GM12878 (cell line): ENCODE measurements around the gene VRTN.

Source experiments
- CTCF ChIP-seq, 3 experiments: IDR thresholded peaks in 2 of 3; conservative IDR thresholded peaks in 1 of 3; 2 replicates each; pipeline ENCODE4 v1.5.1; 2011; ENCODE audit warnings: low read depth in 3 of 3, low read length in 3 of 3, mild to moderate bottlenecking in 3 of 3, control low read depth in 2 of 3, moderate library complexity in 2 of 3, inconsistent platforms in 1 of 3, mixed read lengths in 1 of 3; ENCODE audit not compliant: control insufficient read depth in 2 of 3, insufficient read depth in 1 of 3; ENCODE audit errors: extremely low read depth in 1 of 3
- EZH2 ChIP-seq: IDR thresholded peaks from 2 replicates; pipeline ENCODE4 v1.6.1; 2012; ENCODE audit warnings: low read depth, mild to moderate bottlenecking, control low read depth, inconsistent platforms, low read length, borderline replicate concordance; ENCODE audit not compliant: control insufficient read depth
- ZBTB4 ChIP-seq: fragments of 450-650 bp; formaldehyde crosslinking; IDR thresholded peaks from 2 replicates; pipeline ENCODE4 v1.4.0; 2022; ENCODE audit warnings: mild to moderate bottlenecking, moderate library complexity

GRCh38 chr14:74309125-74310022 lies 38.9 kb upstream of the VRTN start:
- TF ChIP-seq EZH2 = no peak
- TF ChIP-seq ZBTB4 (CRISPR knock-in tag) = no peak
- no peak for TF ChIP-seq CTCF (IDR thresholded peaks at IDR 0.05 in 2 of 3, conservative IDR thresholded peaks at IDR 0.05 in 1 of 3; ENCODE audit: control insufficient read depth in 2 of 3, extremely low read depth in 1 of 3, insufficient read depth in 1 of 3, low read depth in 3 of 3, low read length in 3 of 3)
